HUES6 (cell line): ENCODE data around the gene ATRX.
"Not testable (repeated sequence)": the region's sequence is repeated elsewhere in the genome, so short reads cannot be mapped to it uniquely, and the experiment has no call there.

ENCODE experiments used
- H3K27ac ChIP-seq: 2 replicates; pipeline ENCODE4 v1.7.0; 2013; ENCODE audit warnings: low read depth, mild to moderate bottlenecking, low read length, inconsistent platforms
- H3K27me3 ChIP-seq: 2 replicates; pipeline ENCODE4 v1.6.1; 2013; ENCODE audit warnings: low read length; ENCODE audit not compliant: control insufficient read depth, insufficient read depth
- H3K36me3 ChIP-seq: 2 replicates; pipeline ENCODE4 v1.6.1; 2013; ENCODE audit warnings: low read length; ENCODE audit not compliant: control insufficient read depth, insufficient read depth
- H3K4me1 ChIP-seq: 2 replicates; pipeline ENCODE4 v1.6.1; 2013; ENCODE audit warnings: low read length; ENCODE audit not compliant: control insufficient read depth, insufficient read depth
- H3K4me3 ChIP-seq: 2 replicates; pipeline ENCODE4 v1.5.1; 2013; ENCODE audit warnings: low read depth, low read length
- H3K9ac ChIP-seq: one replicate; pipeline ENCODE4 v1.6.1; 2013; ENCODE audit warnings: mild to moderate bottlenecking, low read length
- H3K9me3 ChIP-seq: 2 replicates; pipeline ENCODE4 v1.6.1; 2013; ENCODE audit warnings: low read depth, low read length; ENCODE audit not compliant: control insufficient read depth, insufficient read depth

The ATRX gene

GRCh38 chrX:77689376-77689775 is 96.6 kb downstream of the ATRX start:
- Histone ChIP-seq H3K27me3 (no peaks in the 10 kb centered on the region), H3K4me1 (no peaks in the 10 kb centered on the region), H3K27ac (no peak overlapping the region), H3K9ac (no peak overlapping the region), H3K9me3 (no peaks in the 10 kb centered on the region; the same call in 1 of the 2 replicates), H3K4me3 (no peak overlapping the region), H3K36me3 (peaks cover 28% of the 10 kb centered on the region)

DNA sequence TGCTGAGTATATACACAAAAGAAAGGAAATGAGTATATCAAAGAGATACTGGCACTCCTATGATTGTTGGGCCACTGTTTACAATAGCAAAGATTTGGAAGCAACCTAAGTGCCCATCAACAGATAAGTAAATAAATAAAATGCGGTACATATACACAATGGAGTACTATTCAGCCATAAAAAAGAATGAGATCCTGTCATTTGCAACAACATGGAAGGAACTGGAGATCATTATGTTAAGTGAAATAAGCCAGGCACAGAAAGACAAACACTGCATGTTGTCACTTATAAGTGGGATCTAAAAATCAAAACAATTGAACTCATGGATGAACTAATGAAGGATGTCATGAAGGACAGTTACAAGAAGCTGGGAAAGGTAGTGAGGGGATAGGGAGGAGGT is 100.3 kb downstream of the ATRX start:
- H3K9ac ChIP-seq, H3K27ac ChIP-seq, H3K9me3 ChIP-seq, H3K27me3 ChIP-seq, H3K4me1 ChIP-seq, H3K4me3 ChIP-seq: not testable (repeated sequence)
- peaks cover 38% of the 10 kb centered on the region for H3K36me3 ChIP-seq

DNA sequence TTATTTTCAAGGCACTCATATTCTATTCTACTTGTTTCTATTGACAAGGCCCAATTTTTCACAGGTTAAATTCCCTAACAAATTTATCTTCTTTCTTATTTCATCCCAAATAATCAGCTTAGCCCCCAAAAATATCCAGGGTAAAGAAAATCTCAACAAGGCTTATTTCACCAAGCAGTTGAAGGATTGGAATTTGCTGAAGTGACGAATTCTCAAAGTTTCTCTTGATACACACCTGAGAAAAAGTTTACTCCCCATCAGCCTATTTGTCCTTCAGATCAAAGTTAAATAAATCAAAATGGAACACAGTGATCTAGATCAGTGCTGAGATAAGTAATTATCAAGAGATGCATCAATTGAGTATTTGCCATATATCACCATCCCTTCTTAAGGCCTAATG is 106.9 kb downstream of the ATRX start:
- H3K4me3 ChIP-seq: no peak overlapping the region
- H3K9ac ChIP-seq: no peak overlapping the region
- no peaks in the 10 kb centered on the region for H3K9me3 ChIP-seq
- no peaks in the 10 kb centered on the region for H3K27me3 ChIP-seq
- H3K36me3 ChIP-seq: peaks cover 26% of the 10 kb centered on the region
- H3K27ac ChIP-seq: no peak overlapping the region
- H3K4me1 ChIP-seq: no peaks in the 10 kb centered on the region

- Histone ChIP-seq H3K27ac (no peak overlapping the region), H3K4me3 (no peak overlapping the region), H3K9ac (no peak overlapping the region), H3K27me3 (no peaks in the 10 kb centered on the region), H3K36me3 (peaks cover 6% of the 10 kb centered on the region), H3K4me1 (no peaks in the 10 kb centered on the region), H3K9me3 (no peaks in the 10 kb centered on the region)
Measured at GRCh38 chrX:77675986-77676385, 110.0 kb downstream of the ATRX start.

GRCh38 chrX:77668391-77669237 is 117.4 kb downstream of the ATRX start:
- Histone ChIP-seq H3K9ac (no peak overlapping the region), H3K27me3 (no peaks in the 10 kb centered on the region), H3K36me3 (peaks cover 7% of the 10 kb centered on the region; the same call in 1 of the 2 replicates), H3K4me1 (no peaks in the 10 kb centered on the region), H3K4me3 (no peak overlapping the region), H3K27ac (no peak overlapping the region), H3K9me3 (no peaks in the 10 kb centered on the region; the same call in 1 of the 2 replicates)

GRCh38 chrX:77658886-77659285 is 127.1 kb downstream of the ATRX start:
- Histone ChIP-seq H3K27me3 (no peaks in the 10 kb centered on the region), H3K9me3 (no peaks in the 10 kb centered on the region; the same call in 1 of the 2 replicates), H3K36me3 (peaks cover 9% of the 10 kb centered on the region), H3K4me1 (no peaks in the 10 kb centered on the region), H3K9ac (no peak overlapping the region), H3K4me3 (no peak overlapping the region), H3K27ac (no peak overlapping the region)

- Histone ChIP-seq H3K9me3 (peaks cover 2% of the 10 kb centered on the region; the same call in 1 of the 2 replicates), H3K4me1 (no peaks in the 10 kb centered on the region), H3K9ac (no peak overlapping the region), H3K27ac (no peak overlapping the region), H3K36me3 (peaks cover 34% of the 10 kb centered on the region), H3K4me3 (no peak overlapping the region), H3K27me3 (no peaks in the 10 kb centered on the region)
Measured at GRCh38 chrX:77652095-77652494, 133.9 kb downstream of the ATRX start.

GRCh38 chrX:77640702-77641101 is 145.3 kb downstream of the ATRX start:
- Histone ChIP-seq H3K4me1 (no peaks in the 10 kb centered on the region), H3K27me3 (no peaks in the 10 kb centered on the region), H3K36me3 (peaks cover 24% of the 10 kb centered on the region), H3K27ac (no peak overlapping the region), H3K9me3 (peaks cover 14% of the 10 kb centered on the region; the same call in 1 of the 2 replicates), H3K4me3 (no peak overlapping the region), H3K9ac (no peak overlapping the region)

GRCh38 chrX:77639820-77640219 is 146.2 kb downstream of the ATRX start:
- Histone ChIP-seq H3K9ac (no peak overlapping the region), H3K27ac (no peak overlapping the region), H3K27me3 (no peaks in the 10 kb centered on the region), H3K4me3 (no peak overlapping the region), H3K36me3 (peaks cover 21% of the 10 kb centered on the region), H3K9me3 (peaks cover 11% of the 10 kb centered on the region; the same call in 1 of the 2 replicates), H3K4me1 (no peaks in the 10 kb centered on the region)

- no peaks in the 10 kb centered on the region for H3K4me1 ChIP-seq
- no peak overlapping the region for H3K4me3 ChIP-seq
- peaks cover 11% of the 10 kb centered on the region; the same call in 1 of the 2 replicates for H3K9me3 ChIP-seq
- no peaks in the 10 kb centered on the region for H3K27me3 ChIP-seq
- no peak overlapping the region for H3K27ac ChIP-seq
- H3K36me3 ChIP-seq: peaks cover 34% of the 10 kb centered on the region
- H3K9ac ChIP-seq: no peak overlapping the region
Measured at GRCh38 chrX:77638397-77638796, 147.6 kb downstream of the ATRX start.

GRCh38 chrX:77635373-77635772 is 150.6 kb downstream of the ATRX start:
- Histone ChIP-seq H3K36me3 (peaks cover 52% of the 10 kb centered on the region), H3K9ac (no peak overlapping the region), H3K4me1 (no peaks in the 10 kb centered on the region), H3K4me3 (no peak overlapping the region), H3K27ac (no peak overlapping the region), H3K9me3 (peaks cover 6% of the 10 kb centered on the region; the same call in 1 of the 2 replicates), H3K27me3 (no peaks in the 10 kb centered on the region)
